A549 (cell line): ENCODE measurements around the gene BCL11B.

Experiments used
- CEBPB ChIP-seq, 2 experiments: fragments of >200 bp in 1 of 2; sonication (Bioruptor Twin) in 1 of 2; formaldehyde crosslinking in 1 of 2; IDR thresholded peaks; 2 replicates each; pipeline ENCODE4 v1.6.1; 2012 to 2016
- EP300 ChIP-seq, 2 experiments: fragments of >200 bp; sonication (Bioruptor Twin); formaldehyde crosslinking; IDR thresholded peaks; 2 replicates in 1 of 2; 3 replicates in 1 of 2; pipeline ENCODE4 v1.6.1; 2016 to 2017
- KDM1A ChIP-seq: fragments of 200-600 bp; sonication (generic); IDR thresholded peaks from 2 replicates; pipeline ENCODE4 v1.6.1; 2016; ENCODE audit warnings: low read depth, mild to moderate bottlenecking
- MAZ ChIP-seq: fragments of 150-350 bp; IDR thresholded peaks from 2 replicates; pipeline ENCODE4 v1.6.1; 2014; ENCODE audit warnings: antibody characterized with exemption, low read depth, low read length, borderline replicate concordance
- NR3C1 ChIP-seq: fragments of >200 bp; sonication (Bioruptor Twin); formaldehyde crosslinking; IDR thresholded peaks from 3 replicates; pipeline ENCODE4 v1.6.1; 2017
- PHF8 ChIP-seq: fragments of 200-600 bp; sonication (generic); IDR thresholded peaks from 2 replicates; pipeline ENCODE4 v1.6.1; 2016; ENCODE audit warnings: low read depth, mild to moderate bottlenecking, antibody characterized with exemption, moderate library complexity, borderline replicate concordance
- TFCP2L1 ChIP-seq: fragments of 250-450 bp; sonication (Bioruptor Pico); IDR thresholded peaks from 2 replicates; pipeline ENCODE4 v1.5.0; 2021; ENCODE audit warnings: mild to moderate bottlenecking
- TF ChIP-seq, protein P1 (sequence below): fragments of >200 bp; sonication (Bioruptor Twin); formaldehyde crosslinking; IDR thresholded peaks from 3 replicates; pipeline ENCODE4 v1.5.1; 2016
- TF ChIP-seq, protein P2 (sequence below): fragments of >200 bp; sonication (Bioruptor Twin); formaldehyde crosslinking; IDR thresholded peaks from 3 replicates; pipeline ENCODE4 v1.6.1; 2016
- TF ChIP-seq, protein P3 (sequence below): IDR thresholded peaks from 2 replicates; pipeline ENCODE4 v1.6.1; 2012

DNA sequence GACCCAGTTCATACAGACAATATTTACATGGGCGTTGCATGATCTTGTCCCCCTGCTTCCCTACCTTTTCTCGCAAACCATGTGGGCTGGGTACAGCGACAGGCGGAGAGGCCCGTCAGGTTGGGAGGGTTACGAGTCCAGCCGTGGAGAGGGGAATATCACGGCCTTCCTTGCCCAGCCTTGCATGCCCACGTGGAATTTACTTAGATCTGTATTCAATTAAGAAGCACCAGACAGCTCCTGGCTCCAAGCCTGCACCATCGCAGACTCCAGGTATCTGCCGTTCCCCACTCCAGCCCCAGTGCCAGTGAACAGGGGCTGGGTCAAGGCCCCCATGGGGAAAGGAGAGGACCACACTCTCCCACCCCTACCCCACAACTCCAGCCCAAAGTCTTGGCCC lies 29.8 kb downstream of the BCL11B start:
- no peak for TF ChIP-seq CEBPB (IDR thresholded peaks at IDR 0.05)
- no peak for TF ChIP-seq KDM1A
- TF ChIP-seq NR3C1 = no peak
- TF ChIP-seq, protein P1, sequence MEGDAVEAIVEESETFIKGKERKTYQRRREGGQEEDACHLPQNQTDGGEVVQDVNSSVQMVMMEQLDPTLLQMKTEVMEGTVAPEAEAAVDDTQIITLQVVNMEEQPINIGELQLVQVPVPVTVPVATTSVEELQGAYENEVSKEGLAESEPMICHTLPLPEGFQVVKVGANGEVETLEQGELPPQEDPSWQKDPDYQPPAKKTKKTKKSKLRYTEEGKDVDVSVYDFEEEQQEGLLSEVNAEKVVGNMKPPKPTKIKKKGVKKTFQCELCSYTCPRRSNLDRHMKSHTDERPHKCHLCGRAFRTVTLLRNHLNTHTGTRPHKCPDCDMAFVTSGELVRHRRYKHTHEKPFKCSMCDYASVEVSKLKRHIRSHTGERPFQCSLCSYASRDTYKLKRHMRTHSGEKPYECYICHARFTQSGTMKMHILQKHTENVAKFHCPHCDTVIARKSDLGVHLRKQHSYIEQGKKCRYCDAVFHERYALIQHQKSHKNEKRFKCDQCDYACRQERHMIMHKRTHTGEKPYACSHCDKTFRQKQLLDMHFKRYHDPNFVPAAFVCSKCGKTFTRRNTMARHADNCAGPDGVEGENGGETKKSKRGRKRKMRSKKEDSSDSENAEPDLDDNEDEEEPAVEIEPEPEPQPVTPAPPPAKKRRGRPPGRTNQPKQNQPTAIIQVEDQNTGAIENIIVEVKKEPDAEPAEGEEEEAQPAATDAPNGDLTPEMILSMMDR = no peak
- TF ChIP-seq, protein P2, sequence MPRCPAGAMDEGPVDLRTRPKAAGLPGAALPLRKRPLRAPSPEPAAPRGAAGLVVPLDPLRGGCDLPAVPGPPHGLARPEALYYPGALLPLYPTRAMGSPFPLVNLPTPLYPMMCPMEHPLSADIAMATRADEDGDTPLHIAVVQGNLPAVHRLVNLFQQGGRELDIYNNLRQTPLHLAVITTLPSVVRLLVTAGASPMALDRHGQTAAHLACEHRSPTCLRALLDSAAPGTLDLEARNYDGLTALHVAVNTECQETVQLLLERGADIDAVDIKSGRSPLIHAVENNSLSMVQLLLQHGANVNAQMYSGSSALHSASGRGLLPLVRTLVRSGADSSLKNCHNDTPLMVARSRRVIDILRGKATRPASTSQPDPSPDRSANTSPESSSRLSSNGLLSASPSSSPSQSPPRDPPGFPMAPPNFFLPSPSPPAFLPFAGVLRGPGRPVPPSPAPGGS = no peak
- no peak for TF ChIP-seq TFCP2L1 (CRISPR knock-in tag)
- TF ChIP-seq PHF8 = no peak
- no peak for TF ChIP-seq EP300 (IDR thresholded peaks at IDR 0.05)
- TF ChIP-seq, protein P3, sequence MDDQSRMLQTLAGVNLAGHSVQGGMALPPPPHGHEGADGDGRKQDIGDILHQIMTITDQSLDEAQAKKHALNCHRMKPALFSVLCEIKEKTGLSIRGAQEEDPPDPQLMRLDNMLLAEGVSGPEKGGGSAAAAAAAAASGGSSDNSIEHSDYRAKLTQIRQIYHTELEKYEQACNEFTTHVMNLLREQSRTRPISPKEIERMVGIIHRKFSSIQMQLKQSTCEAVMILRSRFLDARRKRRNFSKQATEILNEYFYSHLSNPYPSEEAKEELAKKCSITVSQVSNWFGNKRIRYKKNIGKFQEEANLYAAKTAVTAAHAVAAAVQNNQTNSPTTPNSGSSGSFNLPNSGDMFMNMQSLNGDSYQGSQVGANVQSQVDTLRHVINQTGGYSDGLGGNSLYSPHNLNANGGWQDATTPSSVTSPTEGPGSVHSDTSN = no peak
- TF ChIP-seq MAZ = no peak
